NCI-H774 (cell line): Measurements from ENCODE around the gene ELL2.
"Not testable (repeated sequence)": the region's sequence is repeated elsewhere in the genome, so short reads cannot be mapped to it uniquely, and the experiment has no call there.

Experiments
- DNase-seq: peaks from one replicate; lab custom pipeline; 2025; lab: John Stamatoyannopoulos, UW

The ELL2 gene

GRCh38 chr5:95907740-95908706 is 53.6 kb downstream of the ELL2 start:
- DNase-seq, result no peak

GRCh38 chr5:95907067-95907705 is 54.5 kb downstream of the ELL2 start:
- no peak for DNase-seq

- not testable (repeated sequence) for DNase-seq
Observed at GRCh38 chr5:95906398-95906797, 55.3 kb downstream of the ELL2 start.

- DNase-seq, result no peak
Observed at GRCh38 chr5:95904827-95905226, 56.8 kb downstream of the ELL2 start.

- DNase-seq, result no peak
Observed at GRCh38 chr5:95903838-95904237, 57.8 kb downstream of the ELL2 start.

GRCh38 chr5:95901676-95902627 is 59.7 kb downstream of the ELL2 start:
- DNase-seq, result no peak

- DNase-seq, result no peak
Observed at GRCh38 chr5:95900383-95900958, 61.2 kb downstream of the ELL2 start.

GRCh38 chr5:95899829-95900228 is 61.8 kb downstream of the ELL2 start:
- DNase-seq, result no peak

- DNase-seq, result no peak
Observed at GRCh38 chr5:95899006-95899405, 62.6 kb downstream of the ELL2 start.

GRCh38 chr5:95895771-95896170 is 65.9 kb downstream of the ELL2 start:
- DNase-seq, result no peak

GRCh38 chr5:95895251-95895650 is 66.4 kb downstream of the ELL2 start:
- DNase-seq, result no peak

- DNase-seq, result no peak
Observed at GRCh38 chr5:95892784-95893354, 68.8 kb downstream of the ELL2 start.

GRCh38 chr5:95891499-95891898 is 70.2 kb downstream of the ELL2 start:
- no peak for DNase-seq

- DNase-seq, result no peak
Observed at GRCh38 chr5:95889076-95889475, 72.6 kb downstream of the ELL2 start.

GRCh38 chr5:95887977-95888376 is 73.7 kb downstream of the ELL2 start:
- no peak for DNase-seq

- no peak for DNase-seq
Observed at GRCh38 chr5:95886340-95887044, 75.2 kb downstream of the ELL2 start.

- no peak for DNase-seq
Observed at GRCh38 chr5:95884511-95884910, 77.1 kb downstream of the ELL2 start.

- no peak for DNase-seq
Observed at GRCh38 chr5:95884017-95884325, 77.7 kb downstream of the ELL2 start.

- no peak for DNase-seq
Observed at GRCh38 chr5:95883185-95884016, 78.2 kb downstream of the ELL2 start.

- no peak for DNase-seq
Observed at GRCh38 chr5:95881833-95882232, 79.8 kb downstream of the ELL2 start.
